Testis (tissue), 3 donors: ENCODE results near the gene KNG1. TPM values are rescaled to one million over a fixed set of nuclear protein-coding genes. Genes with fewer than 3 reads are reported as not detected.

Experiments
- DNase-seq: peaks from one replicate; pipeline ENCODE4 v3.0.0-alpha.2; 2019
- H3K27ac ChIP-seq, 2 donors: fragments of 200-600 bp; sonication (generic); one replicate each; pipeline ENCODE4 v1.5.1; 2019
- H3K27me3 ChIP-seq: fragments of 200-600 bp; sonication (generic); one replicate; pipeline ENCODE4 v1.5.1; 2019
- H3K36me3 ChIP-seq: fragments of 200-600 bp; sonication (generic); one replicate; pipeline ENCODE4 v1.5.1; 2017; ENCODE audit warnings: low read depth; ENCODE audit errors: missing control alignments
- H3K4me1 ChIP-seq: fragments of 200-600 bp; sonication (generic); one replicate; pipeline ENCODE4 v1.5.1; 2019
- H3K4me3 ChIP-seq, 2 donors: fragments of 200-600 bp; sonication (generic); one replicate each; pipeline ENCODE4 v1.5.1; 2017 to 2019
- H3K9me3 ChIP-seq: fragments of 200-600 bp; sonication (generic); one replicate; pipeline ENCODE4 v1.5.1; 2017
- POLR2A ChIP-seq: fragments of 450-650 bp; IDR thresholded peaks from one replicate; pipeline ENCODE4 v1.6.1; 2017; ENCODE audit warnings: antibody characterized with exemption, mild to moderate bottlenecking, moderate library complexity
- WGBS, 2 donors: methylation state at CpG; one replicate each; pipeline ENCODE4 v1.1.5; 2018; 5-methylcytosine and 5-hydroxymethylcytosine counted together
- intact Hi-C: fragments of 100-400 bp; cut with DNase I; formaldehyde crosslinking; loops from one replicate; pipeline ENCODE4 v1.15.1; 2023; ENCODE audit warnings: low total_unique reads
- polyA plus RNA-seq: library from polyadenylated mRNA; stranded (reverse); fragments of 350-450 nt; fragmentation: Illumina TruSeq; extraction: RNeasy Lipid Tissue Mini Kit (QIAGEN cat#74804); gene quantifications from one replicate; pipeline ENCODE4 v1.2.3, GENCODE V29; 2014; ENCODE audit warnings: low read depth, low replicate concordance; ENCODE audit not compliant: insufficient read depth
- total RNA-seq, 2 donors: library from RNA; depleted of rRNA; stranded (reverse); fragments of >200 nt; gene quantifications; one replicate each; pipeline ENCODE4 v1.2.3, GENCODE V29; 2016
- TF ChIP-seq, protein P1 (sequence below), 3 experiments: fragments of 450-650 bp in 2 of 3; fragments of 200-600 bp in 1 of 3; sonication (generic) in 1 of 3; IDR thresholded peaks; one replicate each; pipeline ENCODE4 v1.5.1; 2016 to 2019; ENCODE audit warnings: antibody characterized with exemption in 3 of 3, mild to moderate bottlenecking in 2 of 3, moderate library complexity in 1 of 3

The KNG1 gene
- total and polyA plus RNA-seq, 3 donors from 2014 or later = 0.31 to 0.43 (median 0.34) TPM

DNA sequence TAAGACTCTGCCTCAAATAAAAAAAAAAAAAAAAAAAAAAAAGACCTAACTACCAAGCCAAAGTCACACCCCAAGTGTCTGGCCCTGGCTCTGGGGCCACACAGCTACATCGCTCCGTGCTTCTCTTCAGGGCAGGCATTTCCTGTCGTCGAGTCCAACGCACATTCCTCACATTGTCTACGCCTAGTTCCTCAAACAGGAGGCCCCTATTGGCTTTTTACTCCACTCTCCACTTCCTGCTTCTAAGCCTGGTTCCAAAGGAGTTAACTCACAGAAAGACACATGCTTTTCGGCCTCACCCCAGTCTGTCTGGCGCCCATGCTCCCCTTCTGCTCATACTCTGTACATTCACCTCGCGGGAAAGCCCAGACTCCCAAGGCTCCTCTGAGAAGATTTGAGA, 28.8 kb downstream of the KNG1 start:
- H3K36me3 ChIP-seq = no peaks in the 10 kb centered on the region
- WGBS, 2 donors = 25 to 37% methylated on average over 10 of the region's 10 CpGs
- TF ChIP-seq POLR2A = no peak
- TF ChIP-seq, protein P1, sequence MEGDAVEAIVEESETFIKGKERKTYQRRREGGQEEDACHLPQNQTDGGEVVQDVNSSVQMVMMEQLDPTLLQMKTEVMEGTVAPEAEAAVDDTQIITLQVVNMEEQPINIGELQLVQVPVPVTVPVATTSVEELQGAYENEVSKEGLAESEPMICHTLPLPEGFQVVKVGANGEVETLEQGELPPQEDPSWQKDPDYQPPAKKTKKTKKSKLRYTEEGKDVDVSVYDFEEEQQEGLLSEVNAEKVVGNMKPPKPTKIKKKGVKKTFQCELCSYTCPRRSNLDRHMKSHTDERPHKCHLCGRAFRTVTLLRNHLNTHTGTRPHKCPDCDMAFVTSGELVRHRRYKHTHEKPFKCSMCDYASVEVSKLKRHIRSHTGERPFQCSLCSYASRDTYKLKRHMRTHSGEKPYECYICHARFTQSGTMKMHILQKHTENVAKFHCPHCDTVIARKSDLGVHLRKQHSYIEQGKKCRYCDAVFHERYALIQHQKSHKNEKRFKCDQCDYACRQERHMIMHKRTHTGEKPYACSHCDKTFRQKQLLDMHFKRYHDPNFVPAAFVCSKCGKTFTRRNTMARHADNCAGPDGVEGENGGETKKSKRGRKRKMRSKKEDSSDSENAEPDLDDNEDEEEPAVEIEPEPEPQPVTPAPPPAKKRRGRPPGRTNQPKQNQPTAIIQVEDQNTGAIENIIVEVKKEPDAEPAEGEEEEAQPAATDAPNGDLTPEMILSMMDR (IDR thresholded peaks at IDR 0.05) = no peak
- H3K4me3 ChIP-seq = no peak overlapping the region
- no peaks in the 10 kb centered on the region for H3K27me3 ChIP-seq
- H3K4me1 ChIP-seq = no peaks in the 10 kb centered on the region
- no peaks in the 10 kb centered on the region for H3K9me3 ChIP-seq
- no peak overlapping the region for H3K27ac ChIP-seq
- DNase-seq = peak; percentile 19
- intact Hi-C loops = no loop called here

DNA sequence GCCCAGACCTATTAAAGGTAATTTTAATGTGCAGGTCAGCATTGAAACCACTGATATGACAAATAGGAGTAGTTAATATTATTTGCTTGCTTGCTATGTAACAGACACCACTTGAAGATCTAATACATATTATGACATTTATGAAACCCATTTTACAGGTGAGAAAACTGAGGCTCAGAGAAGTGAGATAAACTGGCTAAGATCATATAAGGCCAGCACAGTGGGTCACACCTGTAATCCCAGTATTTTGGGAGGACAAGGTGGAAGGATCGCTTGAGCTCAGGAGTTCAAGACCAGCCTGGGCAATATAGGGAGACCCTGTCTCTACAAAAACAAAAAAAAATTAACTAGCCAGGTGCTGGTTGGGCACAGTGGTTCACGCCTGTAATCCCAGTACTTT, 33.2 kb downstream of the KNG1 start:
- Histone ChIP-seq H3K27me3 (no peaks in the 10 kb centered on the region), H3K36me3 (no peaks in the 10 kb centered on the region), H3K9me3 (no peaks in the 10 kb centered on the region), H3K27ac (no peak overlapping the region), H3K4me3 (no peak overlapping the region), H3K4me1 (no peaks in the 10 kb centered on the region)
- TF ChIP-seq, protein P1 (IDR thresholded peaks at IDR 0.05) = no peak
- no peak for TF ChIP-seq POLR2A
- 90 to 91% methylated on average over 2 of the region's 2 CpGs for WGBS, 2 donors
- intact Hi-C loops = no loop called here
- no peak for DNase-seq

DNA sequence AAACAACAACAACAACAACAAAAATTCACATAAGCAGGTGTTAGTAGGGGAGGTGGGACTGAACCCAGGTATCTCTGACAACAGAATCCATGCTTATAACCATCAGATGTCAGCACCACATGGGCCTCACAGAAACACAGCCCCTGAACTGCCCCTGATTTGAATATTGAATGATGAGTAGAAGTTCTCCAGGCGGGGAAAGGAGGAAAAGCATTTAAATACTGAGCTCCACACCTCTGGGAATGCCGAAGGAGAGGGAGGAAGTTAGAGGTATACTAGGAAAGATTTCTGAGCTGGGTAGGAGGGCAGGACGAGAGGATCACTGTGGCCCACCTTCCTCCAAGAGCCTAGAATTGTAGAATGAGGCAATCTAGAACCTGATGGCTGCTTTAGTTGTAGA, 34.3 kb downstream of the KNG1 start:
- no peaks in the 10 kb centered on the region for H3K27me3 ChIP-seq
- no peak for TF ChIP-seq POLR2A
- TF ChIP-seq, protein P1 (IDR thresholded peaks at IDR 0.05) = no peak
- 57 to 83% methylated on average over 3 of the region's 3 CpGs for WGBS, 2 donors
- DNase-seq = no peak
- H3K4me3 ChIP-seq = no peak overlapping the region
- no peak overlapping the region for H3K27ac ChIP-seq
- H3K9me3 ChIP-seq = no peaks in the 10 kb centered on the region
- H3K36me3 ChIP-seq = no peaks in the 10 kb centered on the region
- no peaks in the 10 kb centered on the region for H3K4me1 ChIP-seq
- intact Hi-C loops = no loop called here

DNA sequence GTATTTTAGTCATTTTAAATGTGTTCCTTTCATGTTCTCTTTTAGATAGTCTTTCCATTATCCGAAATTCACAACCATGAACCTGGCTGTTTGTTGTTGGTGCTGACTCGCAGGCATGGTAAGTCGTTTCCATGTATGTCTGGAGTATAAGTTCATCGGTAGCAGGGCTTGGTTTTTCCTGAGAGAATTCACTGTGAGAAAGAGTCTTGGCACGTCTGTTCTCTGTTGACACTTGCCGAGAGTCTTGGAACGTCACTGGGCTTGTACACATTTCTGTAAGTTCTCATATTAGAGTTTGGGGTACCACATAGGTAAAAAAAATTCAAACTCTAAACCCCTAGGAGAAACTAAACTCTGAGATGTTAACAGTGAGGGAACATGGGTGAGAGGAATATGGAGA, 36.8 kb downstream of the KNG1 start:
- intact Hi-C loops = no loop called here
- H3K9me3 ChIP-seq = no peaks in the 10 kb centered on the region
- H3K4me1 ChIP-seq = no peaks in the 10 kb centered on the region
- no peak for DNase-seq
- no peaks in the 10 kb centered on the region for H3K36me3 ChIP-seq
- H3K4me3 ChIP-seq = no peak overlapping the region
- H3K27ac ChIP-seq = no peak overlapping the region
- WGBS, 2 donors = 81 to 86% methylated on average over 7 of the region's 7 CpGs
- TF ChIP-seq POLR2A = no peak
- TF ChIP-seq, protein P1 (IDR thresholded peaks at IDR 0.05) = no peak
- no peaks in the 10 kb centered on the region for H3K27me3 ChIP-seq

DNA sequence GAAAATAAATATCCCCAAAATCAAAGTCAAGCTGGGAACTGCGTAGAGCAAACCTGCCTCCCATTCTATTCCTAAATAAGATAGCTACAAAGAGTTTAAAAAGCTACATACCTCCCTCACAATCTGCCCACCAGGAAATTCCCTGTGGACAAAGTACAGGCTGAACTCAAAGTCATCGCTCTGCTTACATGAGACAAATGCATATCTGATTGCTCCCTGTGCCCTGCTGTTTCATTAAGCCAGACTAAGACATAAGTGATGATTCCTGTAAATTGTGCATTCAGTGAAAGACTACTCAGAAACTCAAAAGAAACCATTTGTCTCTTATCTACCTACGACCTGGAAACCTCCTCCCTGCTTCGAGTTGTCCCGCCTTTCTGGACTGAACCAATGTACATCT, 37.7 kb downstream of the KNG1 start:
- H3K27ac ChIP-seq = no peak overlapping the region
- H3K27me3 ChIP-seq = no peaks in the 10 kb centered on the region
- TF ChIP-seq POLR2A = no peak
- no peak for DNase-seq
- H3K36me3 ChIP-seq = no peaks in the 10 kb centered on the region
- no peaks in the 10 kb centered on the region for H3K9me3 ChIP-seq
- H3K4me3 ChIP-seq = no peak overlapping the region
- intact Hi-C loops = no loop called here
- 76 to 80% methylated on average over 5 of the region's 5 CpGs for WGBS, 2 donors
- no peaks in the 10 kb centered on the region for H3K4me1 ChIP-seq
